Heart left ventricle (tissue), 16 donors: ENCODE results near the gene ZNF441. TPM values are rescaled to one million over a fixed set of nuclear protein-coding genes. Genes with fewer than 3 reads are reported as not detected.

Experiments used
- ATAC-seq, 4 donors: fragments of 200-7000 bp; cut with Tn5 transposase; one replicate each; pipeline ENCODE4 v1.9.1; 2020 to 2022; ENCODE audit warnings: moderate library complexity in 4 of 4, mild to moderate bottlenecking in 3 of 4, moderate number of reproducible peaks in 1 of 4
- DNase-seq, 5 donors: peaks; one replicate each; pipeline ENCODE4 v3.0.0-alpha.2; 2020
- H3K27ac ChIP-seq, 12 donors: fragments of 200-600 bp; sonication (generic) in 4 of 12; one replicate each; pipeline versions ENCODE4 v1.5.0 to v1.8.0; 2016 to 2022; ENCODE audit warnings: mild to moderate bottlenecking in 2 of 12
- H3K27me3 ChIP-seq, 9 donors: fragments of 200-600 bp; sonication (generic) in 2 of 9; one replicate each; pipeline versions ENCODE4 v1.5.1 to v1.8.0; 2016 to 2022; ENCODE audit warnings: mild to moderate bottlenecking in 3 of 9
- H3K36me3 ChIP-seq, 9 donors: fragments of 200-600 bp; sonication (generic) in 2 of 9; one replicate each; pipeline versions ENCODE4 v1.5.0 to v1.8.0; 2018 to 2022; ENCODE audit warnings: mild to moderate bottlenecking in 2 of 9
- H3K4me1 ChIP-seq, 12 donors: fragments of 200-600 bp; sonication (generic) in 4 of 12; one replicate each; pipeline versions ENCODE4 v1.5.0 to v1.8.0; 2016 to 2022; ENCODE audit warnings: mild to moderate bottlenecking in 3 of 12
- H3K4me3 ChIP-seq, 12 donors: fragments of 200-600 bp; sonication (generic) in 4 of 12; one replicate each; pipeline versions ENCODE4 v1.5.0 to v1.8.0; 2017 to 2022; ENCODE audit warnings: mild to moderate bottlenecking in 9 of 12, moderate library complexity in 4 of 12
- H3K9me3 ChIP-seq, 12 donors: fragments of 200-600 bp; sonication (generic) in 4 of 12; one replicate each; pipeline versions ENCODE4 v1.5.0 to v1.8.0; 2016 to 2022; ENCODE audit warnings: mild to moderate bottlenecking in 1 of 12
- CTCF ChIP-seq, 12 donors: fragments of 200-600 bp; sonication (generic) in 4 of 12; IDR thresholded peaks; one replicate each; pipeline versions ENCODE4 v1.5.0 to v1.8.0; 2018 to 2022; ENCODE audit warnings: antibody characterized with exemption in 12 of 12, mild to moderate bottlenecking in 5 of 12
- POLR2A ChIP-seq, 2 donors: fragments of 450-650 bp; IDR thresholded peaks; one replicate each; pipeline ENCODE4 v1.6.1; 2017; ENCODE audit warnings: antibody characterized with exemption in 2 of 2, mild to moderate bottlenecking in 2 of 2, moderate library complexity in 2 of 2
- WGBS, 4 donors: extraction: QIAGEN DNeasy Blood & Tissue Kit in 2 of 4; methylation state at CpG; one replicate each; pipeline versions ENCODE4 v1.1.5 to v1.1.7; 2013 to 2018; 5-methylcytosine and 5-hydroxymethylcytosine counted together
- intact Hi-C, 10 donors: fragments of 100-400 bp; cut with DNase I; formaldehyde crosslinking; loops; one replicate each; pipeline versions ENCODE4 v1.11.1 to v1.14.2; 2022
- polyA plus RNA-seq, 2 donors: library from polyadenylated mRNA; stranded (reverse); fragments of 200-250 nt; gene quantifications; one replicate each; pipeline ENCODE4 v1.2.3, GENCODE V29; 2013
- total RNA-seq, 9 donors: library from RNA; depleted of rRNA in 2 of 9; stranded (reverse); fragments of >200 nt in 2 of 9; fragmentation: NEBNext Ultra II Directional in 3 of 9; extraction: Animal tissue kit (Norgen Biotek cat#: 25700) in 3 of 9; gene quantifications; one replicate each; pipeline versions ENCODE4 v1.1.0 to v1.2.4, GENCODE V29; 2016 to 2023
- donor health status: ischemic (EF 13 %, LVEDD 7.1; RV severe dilation, severe dysfunction).
- donor health status: healthy with polysubstance abuse.
- donor health status: DM: no; HTN: yes; CAD: no.
- donor health status: DM: no; HTN: no; CAD: no.
- donor health status: ischemic (EF 25% LVEDD 6.9; RV normal size, moderate dysfunction).
- donor health status: ischemic (EF 25% LVEDD 5.7; RV mildly dilated, moderate dysfunction).
- donor health status: healthy.
- donor health status: DM: yes; HTN: yes; CAD: no.
- donor health status: ischemic (EF 35%, LVEDD 5.7; RV mildly dilated, moderate dysfunction).
- donor health status: nonischemic (EF 11% LVEDD 7.7; RV severe dilation, severe dysfunction).
- donor health status: DM: yes; HTN: yes; CAD: no.
- donor health status: PGD.
- donor health status: ischemic (EF 29% LVEDD 5.4; RV normal size, mild dysfunction).
- donor health status: nonischemic (EF 23%, LVEDD 6.1; RV moderate dilation, normal function).

Gene ZNF441
- total and polyA plus RNA-seq, 11 donors: 2.4 to 9.3 (median 3.7) TPM

DNA sequence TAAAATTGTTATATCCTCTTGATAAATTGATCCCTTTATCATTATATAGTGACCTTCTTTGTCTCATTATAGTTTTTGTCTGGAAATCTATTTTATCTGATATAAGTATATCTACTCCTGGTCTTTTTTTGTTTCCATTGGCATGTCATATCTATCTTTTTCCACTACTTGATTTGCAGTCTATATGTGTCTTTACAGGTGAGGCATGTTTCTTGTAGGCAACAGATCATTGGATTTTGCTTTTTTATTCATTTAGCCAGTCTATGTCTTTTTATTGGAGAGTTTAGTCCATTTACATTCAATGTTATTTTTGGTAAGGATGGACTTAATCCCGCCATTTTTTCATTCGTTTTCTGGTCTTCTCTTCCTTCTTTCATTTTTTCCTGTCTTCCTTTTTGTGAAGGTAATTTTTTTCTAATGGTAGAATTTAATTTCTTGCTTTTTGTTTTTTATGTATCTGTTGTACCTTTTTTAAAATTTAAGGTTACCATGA lies 14.5 kb upstream of the ZNF441 start:
- intact Hi-C loops: no loop called here
- no peak for TF ChIP-seq POLR2A (IDR thresholded peaks at IDR 0.05)
- no peak for TF ChIP-seq CTCF (IDR thresholded peaks at IDR 0.05)
- H3K9me3 ChIP-seq: peaks cover 0 to 70% (median 29%) of the 10 kb centered on the region in 12 donors
- H3K27me3 ChIP-seq: no peaks in the 10 kb centered on the region
- no peak overlapping the region for H3K27ac ChIP-seq
- no peak overlapping the region for H3K4me3 ChIP-seq
- H3K4me1 ChIP-seq: no peaks in the 10 kb centered on the region
- no peaks in the 10 kb centered on the region for H3K36me3 ChIP-seq
- DNase-seq: no peak
- 58 to 87% (median 74%) methylated on average over 2 of the region's 2 CpGs for WGBS, 4 donors
- ATAC-seq: no peak

DNA sequence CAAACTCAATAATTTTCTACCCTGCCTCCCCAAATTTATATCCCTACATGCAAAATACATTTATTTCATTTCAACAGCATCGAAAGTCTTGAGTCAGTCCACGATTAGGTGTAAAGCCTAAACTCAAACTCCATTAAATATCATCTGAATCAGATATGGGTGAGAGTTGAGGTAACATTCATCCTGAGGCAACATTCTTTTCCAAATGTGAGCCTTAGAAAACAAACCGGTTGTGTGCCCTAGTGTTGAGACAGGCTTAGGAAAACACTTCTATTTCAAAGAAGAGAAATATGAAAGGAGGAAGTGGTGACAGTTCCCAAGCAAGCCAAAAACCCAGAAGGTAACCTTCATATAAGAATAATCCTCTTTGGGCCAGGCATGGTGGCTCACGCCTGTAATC lies 12.1 kb upstream of the ZNF441 start:
- Histone ChIP-seq H3K9me3 (peaks cover 0 to 60% (median 20%) of the 10 kb centered on the region in 12 donors), H3K4me1 (no peaks in the 10 kb centered on the region), H3K27ac (no peak overlapping the region), H3K4me3 (no peak overlapping the region), H3K27me3 (peaks cover 0 to under 1% (median 0%) of the 10 kb centered on the region in 9 donors), H3K36me3 (no peaks in the 10 kb centered on the region)
- WGBS, 4 donors: 80 to 86% (median 82%) methylated on average over 4 of the region's 4 CpGs
- intact Hi-C loops: no loop called here
- no peak for DNase-seq
- no peak for ATAC-seq
- TF ChIP-seq POLR2A (IDR thresholded peaks at IDR 0.05) (no peak), CTCF (IDR thresholded peaks at IDR 0.05) (no peak)

DNA sequence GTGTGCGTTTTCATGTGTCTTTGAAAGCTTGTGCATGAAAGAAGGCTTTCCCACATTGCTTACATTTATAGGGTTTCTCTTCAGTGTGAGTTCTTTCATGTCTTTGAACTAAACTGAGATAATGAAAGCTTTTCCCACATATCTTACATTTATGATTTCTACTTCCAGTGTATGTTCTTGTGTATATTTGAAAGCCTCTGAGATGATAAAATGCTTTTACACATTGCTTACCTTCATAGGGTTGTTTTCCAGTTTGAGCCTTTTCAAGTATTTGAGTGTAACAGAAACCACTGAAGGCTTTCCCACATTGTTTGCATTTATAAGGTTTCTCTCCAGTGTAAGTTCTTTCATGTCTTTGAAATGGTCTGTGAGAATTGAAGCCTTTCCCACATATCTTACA lies 9.8 kb upstream of the ZNF441 start:
- Histone ChIP-seq H3K9me3 (peaks cover 0 to 42% (median 15%) of the 10 kb centered on the region in 12 donors), H3K27ac (no peak overlapping the region), H3K4me3 (no peak overlapping the region), H3K27me3 (peaks cover 0 to 6% (median 0%) of the 10 kb centered on the region in 9 donors), H3K4me1 (no peaks in the 10 kb centered on the region), H3K36me3 (no peaks in the 10 kb centered on the region)
- TF ChIP-seq POLR2A (IDR thresholded peaks at IDR 0.05) (no peak), CTCF (IDR thresholded peaks at IDR 0.05) (no peak)
- 67 to 96% (median 81%) methylated on average over 1 of the region's 1 CpG for whole genome bisulfite sequencing, 4 donors
- DNase-seq (no peak), ATAC-seq (no peak)
- intact Hi-C loops: no loop called here

GRCh38 chr19:11759805-11760204 lies 7.0 kb upstream of the ZNF441 start:
- Histone ChIP-seq H3K4me1 (no peaks in the 10 kb centered on the region), H3K9me3 (peaks cover 0 to 43% (median 12%) of the 10 kb centered on the region in 12 donors), H3K36me3 (no peaks in the 10 kb centered on the region), H3K4me3 (no peak overlapping the region), H3K27me3 (peaks cover 0 to 6% (median 0%) of the 10 kb centered on the region in 9 donors), H3K27ac (no peak overlapping the region)
- intact Hi-C loops: loop anchor here in 2 of 10 donors (10.0 kb wide), 1 partner anchor 65 kb away; no protein-coding TSS in a partner anchor
- no peak for DNase-seq
- WGBS, 4 donors: 73 to 83% (median 77%) methylated on average over 7 of the region's 7 CpGs
- TF ChIP-seq CTCF (IDR thresholded peaks at IDR 0.05) (no peak), POLR2A (IDR thresholded peaks at IDR 0.05) (no peak)
- no peak for ATAC-seq
